ENCODE results near the gene PRRT1B.

The PRRT1B gene

GRCh38 chr9:131530546-131530919, 14.8 kb upstream of the PRRT1B start:
- H3K9me3 ChIP-seq (ENCODE audit: insufficient read depth, low read depth, low read length) = peaks cover 2% of the 10 kb centered on the region
- peak overlapping the region; percentile 34 for H3K27ac ChIP-seq (ENCODE audit: low read depth, low read length)
- H3K79me2 ChIP-seq (ENCODE audit: control insufficient read depth, insufficient read depth, low read length, poor library complexity) = peaks cover 5% of the 10 kb centered on the region
- H4K12ac ChIP-seq (ENCODE audit: low read depth, low read length) = peak overlapping the region; percentile 14
- no CpG with 5 or more reads among the region's 29 CpGs for WGBS (ENCODE audit: extremely low coverage, insufficient coverage, insufficient read length)
- peak overlapping the region; percentile 97 for H3K4me3 ChIP-seq (ENCODE audit: low read depth, low read length)
- H3K14ac ChIP-seq (ENCODE audit: low read length) = peak overlapping the region; percentile 50
- H2AK5ac ChIP-seq (ENCODE audit: low read length) = no peak overlapping the region
- H2AFZ ChIP-seq (ENCODE audit: insufficient read depth, low read length, poor library complexity) = peak overlapping the region; percentile 31
- H3K18ac ChIP-seq (ENCODE audit: low read length) = no peak overlapping the region
- H2BK120ac ChIP-seq (ENCODE audit: insufficient read depth, low read length, poor library complexity) = peak overlapping the region; percentile 85
- H3K4me2 ChIP-seq (ENCODE audit: low read length) = peak overlapping the region; percentile 76
- peak overlapping the region; percentile 90 for H4K91ac ChIP-seq (ENCODE audit: low read depth, low read length)
- H3K36me3 ChIP-seq (ENCODE audit: control insufficient read depth in 1 of 2, insufficient read depth in 2 of 2, low read length in 2 of 2) = peaks cover 38 to 42% of the 10 kb centered on the region in 2 experiments
- H3K23ac ChIP-seq (ENCODE audit: low read length) = no peak overlapping the region
- H2BK12ac ChIP-seq (ENCODE audit: low read length) = no peak overlapping the region
- H3K4ac ChIP-seq (ENCODE audit: low read depth, low read length) = peak overlapping the region; percentile 47
- no peak overlapping the region for H2BK5ac ChIP-seq (ENCODE audit: low read depth, low read length, poor library complexity)
- H4K8ac ChIP-seq (ENCODE audit: low read depth, low read length) = peak overlapping the region; percentile 91
- no peaks in the 10 kb centered on the region for H3K27me3 ChIP-seq (ENCODE audit: insufficient read depth, low read length)
- DNase-seq = peak; percentile 52 to 59
- H3K4me1 ChIP-seq (ENCODE audit: control insufficient read depth in 1 of 2, insufficient read depth in 2 of 2, low read length in 2 of 2) = peaks cover 9 to 11% of the 10 kb centered on the region in 2 experiments
- peak overlapping the region; percentile 57 for H3K9ac ChIP-seq (ENCODE audit: low read length)
- H3K79me1 ChIP-seq (ENCODE audit: low read length) = peaks cover 11% of the 10 kb centered on the region

GRCh38 chr9:131530920-131531832, 14.1 kb upstream of the PRRT1B start, which contains the start of gene UCK1:
Gene UCK1 (minus strand): TSS chr9:131531263. CDS start chr9:131531174, 89 bp downstream.
- peak within 1 kb of the TSS; percentile 90 for H4K91ac ChIP-seq (ENCODE audit: low read depth, low read length)
- peak; percentile 82 to 90 for DNase-seq

DNA sequence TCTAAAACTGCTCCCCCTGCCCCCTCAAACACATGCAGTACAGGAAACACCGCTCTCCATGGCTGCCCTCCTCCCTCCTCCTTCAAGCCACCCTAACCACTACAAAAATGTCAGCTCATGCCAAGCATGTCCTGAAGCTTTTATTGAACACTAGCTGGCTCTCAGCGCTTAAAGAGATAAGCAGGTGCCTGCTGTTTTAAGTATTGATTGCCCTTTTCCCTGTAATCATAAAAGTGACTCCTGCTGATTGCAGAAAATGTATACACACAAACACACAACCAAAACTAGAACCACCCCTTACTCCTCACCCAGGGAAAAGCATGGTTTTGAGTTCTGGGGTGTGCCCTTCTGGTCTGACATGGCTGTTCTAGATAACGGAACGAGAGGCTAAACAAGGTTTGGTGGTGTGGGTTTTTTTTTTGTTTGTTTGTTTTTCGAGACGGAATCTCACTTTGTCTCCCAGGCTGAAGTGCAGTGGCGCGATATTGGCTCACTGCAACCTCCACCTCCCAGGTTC, 10.5 kb upstream of the PRRT1B start:
- DNase-seq = no peak
- no peak overlapping the region for H3K27ac ChIP-seq (ENCODE audit: low read depth, low read length)
- peaks cover 9 to 11% of the 10 kb centered on the region in 2 experiments for H3K4me1 ChIP-seq (ENCODE audit: control insufficient read depth in 1 of 2, insufficient read depth in 2 of 2, low read length in 2 of 2)
- peaks cover 5% of the 10 kb centered on the region for H3K79me2 ChIP-seq (ENCODE audit: control insufficient read depth, insufficient read depth, low read length, poor library complexity)
- H3K79me1 ChIP-seq (ENCODE audit: low read length) = peaks cover 11% of the 10 kb centered on the region
- H3K4ac ChIP-seq (ENCODE audit: low read depth, low read length) = no peak overlapping the region
- H2AK5ac ChIP-seq (ENCODE audit: low read length) = no peak overlapping the region
- no peak overlapping the region for H4K12ac ChIP-seq (ENCODE audit: low read depth, low read length)
- H4K8ac ChIP-seq (ENCODE audit: low read depth, low read length) = no peak overlapping the region
- no peak overlapping the region for H3K9ac ChIP-seq (ENCODE audit: low read length)
- no peak overlapping the region for H4K91ac ChIP-seq (ENCODE audit: low read depth, low read length)
- no peak overlapping the region for H3K18ac ChIP-seq (ENCODE audit: low read length)
- no peaks in the 10 kb centered on the region for H3K27me3 ChIP-seq (ENCODE audit: insufficient read depth, low read length)
- no peak overlapping the region for H3K4me2 ChIP-seq (ENCODE audit: low read length)
- H2BK12ac ChIP-seq (ENCODE audit: low read length) = no peak overlapping the region
- no peak overlapping the region for H3K4me3 ChIP-seq (ENCODE audit: low read depth, low read length)
- WGBS (ENCODE audit: extremely low coverage, insufficient coverage, insufficient read length) = no CpG with 5 or more reads among the region's 8 CpGs
- no peak overlapping the region for H3K14ac ChIP-seq (ENCODE audit: low read length)
- no peak overlapping the region for H2BK120ac ChIP-seq (ENCODE audit: insufficient read depth, low read length, poor library complexity)
- no peak overlapping the region for H3K23ac ChIP-seq (ENCODE audit: low read length)
- H3K9me3 ChIP-seq (ENCODE audit: insufficient read depth, low read depth, low read length) = peaks cover 1% of the 10 kb centered on the region
- H3K36me3 ChIP-seq (ENCODE audit: control insufficient read depth in 1 of 2, insufficient read depth in 2 of 2, low read length in 2 of 2) = peaks cover 5% of the 10 kb centered on the region in 2 experiments
- no peak overlapping the region for H2AFZ ChIP-seq (ENCODE audit: insufficient read depth, low read length, poor library complexity)
- H2BK5ac ChIP-seq (ENCODE audit: low read depth, low read length, poor library complexity) = no peak overlapping the region

More at GRCh38 chr9:131530920-131531832, 14.1 kb upstream of the PRRT1B start, which contains the start of gene UCK1:
- Histone ChIP-seq H3K27me3 (ENCODE audit: insufficient read depth, low read length) (no peaks in the 10 kb centered on the region), H3K79me1 (ENCODE audit: low read length) (peaks cover 11% of the 10 kb centered on the region), H3K4me3 (ENCODE audit: low read depth, low read length) (peak within 1 kb of the TSS; percentile 97), H3K27ac (ENCODE audit: low read depth, low read length) (peak within 1 kb of the TSS; percentile 34), H2AK5ac (ENCODE audit: low read length) (peak within 1 kb of the TSS; percentile 94), H3K9me3 (ENCODE audit: insufficient read depth, low read depth, low read length) (peaks cover 2% of the 10 kb centered on the region), H2AFZ (ENCODE audit: insufficient read depth, low read length, poor library complexity) (peak within 1 kb of the TSS; percentile 96), H3K4me2 (ENCODE audit: low read length) (peak within 1 kb of the TSS; percentile 80), H3K18ac (ENCODE audit: low read length) (peak within 1 kb of the TSS; percentile 97), H4K8ac (ENCODE audit: low read depth, low read length) (peak within 1 kb of the TSS; percentile 100), H3K4ac (ENCODE audit: low read depth, low read length) (peak within 1 kb of the TSS; percentile 94), H3K9ac (ENCODE audit: low read length) (peak within 1 kb of the TSS; percentile 91), H2BK12ac (ENCODE audit: low read length) (no peak within 1 kb of the TSS), H3K14ac (ENCODE audit: low read length) (peak within 1 kb of the TSS; percentile 96), H2BK120ac (ENCODE audit: insufficient read depth, low read length, poor library complexity) (peak within 1 kb of the TSS; percentile 89), H3K4me1 (ENCODE audit: control insufficient read depth in 1 of 2, insufficient read depth in 2 of 2, low read length in 2 of 2) (peaks cover 9 to 11% of the 10 kb centered on the region in 2 experiments), H2BK5ac (ENCODE audit: low read depth, low read length, poor library complexity) (peak within 1 kb of the TSS; percentile 63), H3K36me3 (ENCODE audit: control insufficient read depth in 1 of 2, insufficient read depth in 2 of 2, low read length in 2 of 2) (peaks cover 31 to 35% of the 10 kb centered on the region in 2 experiments), H4K12ac (ENCODE audit: low read depth, low read length) (peak within 1 kb of the TSS; percentile 86), H3K23ac (ENCODE audit: low read length) (no peak within 1 kb of the TSS), H3K79me2 (ENCODE audit: control insufficient read depth, insufficient read depth, low read length, poor library complexity) (peaks cover 5% of the 10 kb centered on the region)
- no CpG with 5 or more reads among the region's 103 CpGs for WGBS (ENCODE audit: extremely low coverage, insufficient coverage, insufficient read length)

- H4K12ac ChIP-seq (ENCODE audit: low read depth, low read length) = no peak overlapping the region
- no peak overlapping the region for H3K9ac ChIP-seq (ENCODE audit: low read length)
- no peak overlapping the region for H3K27ac ChIP-seq (ENCODE audit: low read depth, low read length)
- no peak overlapping the region for H3K23ac ChIP-seq (ENCODE audit: low read length)
- no peak for DNase-seq
- H2BK12ac ChIP-seq (ENCODE audit: low read length) = no peak overlapping the region
- H3K36me3 ChIP-seq (ENCODE audit: control insufficient read depth in 1 of 2, insufficient read depth in 2 of 2, low read length in 2 of 2) = no peaks in the 10 kb centered on the region
- H2AFZ ChIP-seq (ENCODE audit: insufficient read depth, low read length, poor library complexity) = no peak overlapping the region
- no peak overlapping the region for H3K4ac ChIP-seq (ENCODE audit: low read depth, low read length)
- no peak overlapping the region for H3K4me3 ChIP-seq (ENCODE audit: low read depth, low read length)
- no peak overlapping the region for H4K8ac ChIP-seq (ENCODE audit: low read depth, low read length)
- no peak overlapping the region for H3K14ac ChIP-seq (ENCODE audit: low read length)
- H2AK5ac ChIP-seq (ENCODE audit: low read length) = no peak overlapping the region
- H3K18ac ChIP-seq (ENCODE audit: low read length) = no peak overlapping the region
- no peak overlapping the region for H3K4me2 ChIP-seq (ENCODE audit: low read length)
- peaks cover 1% of the 10 kb centered on the region for H3K9me3 ChIP-seq (ENCODE audit: insufficient read depth, low read depth, low read length)
- H3K27me3 ChIP-seq (ENCODE audit: insufficient read depth, low read length) = no peaks in the 10 kb centered on the region
- H3K79me2 ChIP-seq (ENCODE audit: control insufficient read depth, insufficient read depth, low read length, poor library complexity) = no peaks in the 10 kb centered on the region
- H2BK5ac ChIP-seq (ENCODE audit: low read depth, low read length, poor library complexity) = no peak overlapping the region
- H3K79me1 ChIP-seq (ENCODE audit: low read length) = no peaks in the 10 kb centered on the region
- H3K4me1 ChIP-seq (ENCODE audit: control insufficient read depth in 1 of 2, insufficient read depth in 2 of 2, low read length in 2 of 2) = no peaks in the 10 kb centered on the region
- no CpG with 5 or more reads among the region's 19 CpGs for WGBS (ENCODE audit: extremely low coverage, insufficient coverage, insufficient read length)
- H2BK120ac ChIP-seq (ENCODE audit: insufficient read depth, low read length, poor library complexity) = no peak overlapping the region
- H4K91ac ChIP-seq (ENCODE audit: low read depth, low read length) = no peak overlapping the region
Measured at GRCh38 chr9:131537946-131538345, 7.4 kb upstream of the PRRT1B start.

Data from trophoblast cell (in vitro differentiated cells and primary cell).